Activated CD8-positive, alpha-beta memory T cell treated with anti-CD3 and anti-CD28 coated beads, Interleukin-2, amount 50 U/mL, for 1 hour (primary cell): Measurements from ENCODE around the gene MRPS12.

Source experiments
- DNase-seq: peaks from one replicate; pipeline ENCODE4 v3.0.0-alpha.2; 2020; ENCODE audit errors: extremely low read depth

MRPS12 gene

GRCh38 chr19:38911388-38912001 lies 19.2 kb upstream of the MRPS12 start:
- no peak for DNase-seq

GRCh38 chr19:38912600-38913514 lies 17.9 kb upstream of the MRPS12 start:
- no peak for DNase-seq

- DNase-seq: no peak
Measured at GRCh38 chr19:38913958-38914357, 16.8 kb upstream of the MRPS12 start.

- no peak for DNase-seq
Measured at GRCh38 chr19:38915329-38916321, 15.1 kb upstream of the MRPS12 start.

- no peak for DNase-seq
Measured at GRCh38 chr19:38917516-38917915, 13.2 kb upstream of the MRPS12 start.

GRCh38 chr19:38917921-38918491 lies 12.7 kb upstream of the MRPS12 start:
- DNase-seq: no peak

GRCh38 chr19:38918526-38918925 lies 12.2 kb upstream of the MRPS12 start:
- DNase-seq: no peak

- no peak for DNase-seq
Measured at GRCh38 chr19:38919837-38920601, 10.7 kb upstream of the MRPS12 start.

GRCh38 chr19:38920602-38921419 lies 9.9 kb upstream of the MRPS12 start:
- DNase-seq: no peak

- no peak for DNase-seq
Measured at GRCh38 chr19:38921420-38922274, 9.1 kb upstream of the MRPS12 start.

GRCh38 chr19:38922482-38922881 lies 8.3 kb upstream of the MRPS12 start:
- no peak for DNase-seq

GRCh38 chr19:38924388-38924787 lies 6.4 kb upstream of the MRPS12 start:
- DNase-seq: no peak

GRCh38 chr19:38928391-38929001 lies 2.2 kb upstream of the MRPS12 start:
- no peak for DNase-seq

GRCh38 chr19:38929929-38930775 lies 592 bp upstream of the MRPS12 start, which contains the start of gene SARS2:
SARS2 (minus strand) TSS chr19:38930763; CDS start chr19:38930736, 27 bp downstream.
- DNase-seq: peak; percentile 77

GRCh38 chr19:38931521-38931793 lies 713 bp downstream of the MRPS12 start:
- no peak for DNase-seq

- no peak for DNase-seq
Measured at GRCh38 chr19:38932425-38933179, 1.9 kb downstream of the MRPS12 start.

- no peak for DNase-seq
Measured at GRCh38 chr19:38933544-38933943, 2.8 kb downstream of the MRPS12 start.
